DMS 273 (cell line): Measurements from ENCODE around the gene PRKD2.

Source experiments
- DNase-seq: peaks from one replicate; lab custom pipeline; 2025; ENCODE audit not compliant: unreplicated experiment; lab: John Stamatoyannopoulos, UW

The PRKD2 gene

GRCh38 chr19:46725036-46725820, 8.3 kb upstream of the PRKD2 start:
- DNase-seq: peak; percentile 47

DNA sequence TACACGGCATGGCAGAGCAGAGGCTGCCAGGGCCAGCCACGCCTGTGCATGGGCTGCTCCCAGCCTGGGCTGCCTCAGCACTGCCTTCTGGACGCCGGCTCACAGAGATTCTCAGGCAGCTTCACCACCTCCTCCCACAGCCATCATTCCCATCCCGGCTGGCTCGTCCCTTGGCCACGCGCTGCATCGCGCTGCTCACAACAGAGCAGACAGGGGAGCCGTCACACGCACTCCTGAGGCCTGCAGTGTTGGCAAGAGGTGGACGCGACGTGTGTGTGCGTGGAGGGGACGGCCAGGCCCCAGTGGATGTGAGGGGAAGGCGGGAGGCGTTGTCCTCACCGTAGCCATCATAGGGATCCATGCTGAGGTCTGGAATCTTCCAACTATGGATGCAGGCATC, 7.6 kb upstream of the PRKD2 start:
- DNase-seq: no peak

GRCh38 chr19:46723471-46723870, 6.6 kb upstream of the PRKD2 start:
- DNase-seq: no peak

- no peak for DNase-seq
Measured at GRCh38 chr19:46723023-46723461, 6.1 kb upstream of the PRKD2 start.

- no peak for DNase-seq
Measured at GRCh38 chr19:46722421-46723022, 5.6 kb upstream of the PRKD2 start.

GRCh38 chr19:46722004-46722380, 5.1 kb upstream of the PRKD2 start:
- no peak for DNase-seq

GRCh38 chr19:46721269-46722003, 4.5 kb upstream of the PRKD2 start:
- DNase-seq: no peak

DNA sequence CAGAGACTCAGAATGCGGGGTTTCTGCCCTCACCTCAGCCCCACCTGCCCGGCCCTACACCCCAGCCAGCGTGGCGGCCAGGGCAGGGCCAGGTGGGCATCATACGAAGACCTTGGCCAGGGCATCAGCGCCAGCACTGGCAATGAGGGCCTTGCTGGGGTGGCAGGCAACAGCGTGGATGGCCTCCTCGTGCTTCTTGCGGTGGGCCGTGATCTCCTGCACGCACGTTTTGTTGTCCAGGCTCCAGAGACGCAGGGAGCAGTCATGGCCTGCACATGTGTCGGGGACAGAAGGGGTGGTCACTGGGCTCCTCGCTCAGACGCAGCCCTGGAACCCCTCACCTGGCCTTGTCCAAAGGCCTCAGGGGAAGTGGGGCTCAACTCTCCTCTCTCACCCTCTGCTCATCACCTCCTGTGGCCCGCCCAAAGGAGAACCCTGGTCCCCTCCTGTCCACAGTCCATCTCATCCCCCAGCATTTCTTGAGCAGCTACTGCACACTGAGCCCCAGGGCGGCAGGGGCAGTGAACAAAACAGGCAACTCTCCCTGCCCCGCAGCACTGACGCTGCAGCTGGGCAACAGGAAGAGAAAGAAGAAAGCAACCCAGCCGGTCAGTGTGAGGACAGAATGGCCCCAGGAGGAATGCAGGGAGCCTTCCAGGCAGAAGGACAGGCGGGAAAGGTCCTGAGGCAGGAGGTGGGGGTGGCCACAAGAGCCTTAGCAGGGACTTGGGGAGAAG, 3.8 kb upstream of the PRKD2 start:
- DNase-seq: no peak

GRCh38 chr19:46719629-46720502, 3.0 kb upstream of the PRKD2 start:
- no peak for DNase-seq

DNA sequence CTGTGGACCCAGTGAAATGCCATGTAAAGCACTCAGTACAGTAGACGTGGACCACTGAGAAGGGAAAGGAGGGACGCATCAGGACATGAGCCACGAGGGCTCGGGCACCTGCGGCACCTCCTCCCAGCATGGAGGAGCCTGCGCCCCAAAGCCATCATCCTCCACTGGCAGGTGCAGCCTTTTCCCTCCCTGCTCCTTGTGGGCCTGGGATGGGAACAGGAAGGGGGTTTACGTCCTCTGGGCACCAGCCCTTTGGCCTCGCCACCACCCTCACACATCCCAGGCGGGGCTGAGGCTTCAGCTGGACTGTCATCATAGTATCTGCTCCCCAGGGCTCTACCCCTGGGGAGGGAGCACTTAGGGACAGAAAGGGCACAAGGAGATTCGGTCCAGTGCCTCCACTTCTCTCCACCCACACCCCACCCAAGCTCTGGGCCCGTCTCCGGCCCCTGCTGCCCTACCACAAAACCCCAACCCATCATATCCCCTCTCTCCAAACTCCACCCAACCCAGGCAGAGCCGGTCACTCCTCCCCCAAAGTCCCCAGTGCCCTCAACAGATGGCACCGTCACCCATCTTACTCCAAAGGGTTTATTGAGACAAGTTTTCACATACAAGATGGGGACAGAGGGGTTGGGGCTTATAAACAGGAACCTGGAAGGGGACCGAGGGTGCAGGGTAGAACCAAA, 2.2 kb upstream of the PRKD2 start:
- no peak for DNase-seq

GRCh38 chr19:46718157-46718933, 1.4 kb upstream of the PRKD2 start:
- peak; percentile 75 for DNase-seq

GRCh38 chr19:46717716-46718143, 816 bp upstream of the PRKD2 start:
- peak; percentile 53 for DNase-seq

GRCh38 chr19:46716672-46717033, 261 bp downstream of the PRKD2 start:
- DNase-seq: peak; percentile 65

DNA sequence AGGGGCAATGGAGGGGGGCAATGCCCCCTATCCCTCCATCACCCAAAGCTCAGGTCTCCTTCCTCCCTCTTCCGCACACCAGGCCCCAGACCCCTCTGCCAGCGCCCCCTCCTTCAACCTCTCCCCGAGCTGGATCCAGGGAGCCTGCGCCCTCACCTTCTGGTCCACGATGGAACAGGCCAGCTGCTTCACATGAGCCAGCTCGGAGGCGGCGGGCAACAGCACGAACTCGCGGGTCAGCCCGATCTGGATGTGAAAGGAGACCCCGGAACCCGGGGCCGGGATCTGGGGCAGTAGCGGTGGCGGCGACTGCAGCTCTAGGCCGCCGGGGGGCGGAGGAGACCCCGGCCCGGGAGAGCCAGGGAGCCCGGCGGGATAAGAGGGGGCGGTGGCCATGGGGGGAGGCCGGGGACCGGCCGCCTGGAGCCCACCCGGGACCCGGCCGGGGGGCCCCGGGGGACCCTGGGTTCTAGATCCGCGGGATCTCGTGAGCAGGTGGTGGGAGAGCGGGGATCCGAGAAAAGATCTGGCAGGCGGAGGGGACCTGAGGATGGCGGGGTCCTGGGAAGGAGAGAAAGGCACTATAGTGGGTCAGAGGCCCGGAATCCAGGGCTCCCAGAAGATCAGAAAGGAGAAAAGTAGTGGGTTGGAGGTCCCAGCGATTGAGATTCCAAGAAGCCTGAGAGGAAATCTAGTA, 791 bp downstream of the PRKD2 start:
- peak; percentile 65 for DNase-seq

DNA sequence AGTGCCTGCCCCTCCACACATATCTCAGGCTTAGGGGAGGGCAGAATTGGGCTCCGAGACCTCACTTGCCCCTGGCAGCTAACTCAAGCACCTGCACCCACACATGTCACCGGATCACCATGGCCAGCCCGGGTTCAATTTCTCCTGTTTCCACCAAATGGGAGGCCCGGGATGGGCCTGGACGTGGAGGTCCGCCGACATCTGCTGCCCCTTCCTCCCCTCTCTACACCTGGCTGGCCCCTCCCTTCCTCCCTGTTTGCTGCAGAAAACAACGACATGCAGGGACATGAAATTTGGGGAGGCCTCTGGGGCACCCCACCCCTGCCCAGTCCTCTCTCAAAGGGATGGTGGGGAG, 1.3 kb downstream of the PRKD2 start:
- no peak for DNase-seq

GRCh38 chr19:46714444-46715106, 2.3 kb downstream of the PRKD2 start:
- peak; percentile 69 for DNase-seq

DNA sequence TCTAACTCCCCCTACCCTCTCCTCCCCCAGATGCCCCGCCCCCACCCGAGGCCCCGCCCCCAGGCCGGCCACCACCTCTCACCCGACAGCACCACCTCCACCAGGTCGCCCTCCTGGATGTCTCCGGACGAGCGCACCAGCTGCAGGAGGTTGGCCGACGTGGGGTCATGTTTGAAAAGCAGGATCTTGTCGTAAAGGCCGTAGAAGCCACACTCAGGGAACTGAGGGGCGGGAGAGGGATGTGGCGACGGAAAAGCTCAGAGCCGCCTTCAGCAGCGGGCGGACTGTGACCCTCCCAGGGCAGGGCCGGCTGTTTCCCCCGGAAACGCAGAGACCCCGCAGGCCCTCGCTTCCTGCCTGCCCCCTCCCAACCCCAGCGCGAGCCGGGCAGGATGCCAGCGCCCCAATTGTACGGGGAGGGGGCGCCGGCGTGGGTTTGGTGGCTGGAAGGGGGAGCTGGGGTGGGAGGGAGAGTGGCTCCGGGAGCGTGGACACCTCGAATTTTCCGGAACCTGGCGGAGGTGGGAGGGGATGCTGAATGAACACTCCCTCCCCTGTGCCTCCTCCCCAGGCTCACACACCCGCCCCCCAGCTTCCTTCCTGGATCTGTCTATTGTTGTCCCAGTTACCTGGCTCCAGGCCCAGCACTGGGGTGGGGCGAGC, 3.0 kb downstream of the PRKD2 start:
- DNase-seq: peak; percentile 72
